Neuronal stem cell (in vitro differentiated cells): ENCODE data around the gene UBASH3B.

ENCODE experiments used
- DNase-seq: peaks from one replicate; pipeline ENCODE4 v3.0.0-alpha.2; 2013; ENCODE audit warnings: low spot score
- H2AFZ ChIP-seq: one replicate; pipeline ENCODE4 v1.6.1; 2013; ENCODE audit warnings: mild to moderate bottlenecking, low read length, inconsistent platforms
- H2AK5ac ChIP-seq: 2 replicates; pipeline ENCODE4 v1.6.1; 2013; ENCODE audit warnings: low read depth, mild to moderate bottlenecking, inconsistent platforms, low read length, moderate library complexity, mixed read lengths
- H2BK120ac ChIP-seq: 2 replicates; pipeline ENCODE4 v1.6.1; 2013; ENCODE audit warnings: low read depth, mild to moderate bottlenecking, inconsistent platforms, low read length, moderate library complexity, mixed read lengths
- H2BK12ac ChIP-seq: one replicate; pipeline ENCODE4 v1.6.1; 2013; ENCODE audit warnings: low read length, inconsistent platforms
- H2BK15ac ChIP-seq: 2 replicates; pipeline ENCODE4 v1.6.1; 2013; ENCODE audit warnings: mild to moderate bottlenecking, low read length, inconsistent platforms, mixed read lengths
- H2BK5ac ChIP-seq: one replicate; pipeline ENCODE4 v1.6.1; 2013; ENCODE audit warnings: inconsistent platforms, mild to moderate bottlenecking, low read length, moderate library complexity
- H3K14ac ChIP-seq: one replicate; pipeline ENCODE4 v1.6.1; 2013; ENCODE audit warnings: low read length, inconsistent platforms
- H3K18ac ChIP-seq: 2 replicates; pipeline ENCODE4 v1.6.1; 2013; ENCODE audit warnings: low read length, inconsistent platforms
- H3K23ac ChIP-seq: 2 replicates; pipeline ENCODE4 v1.6.1; 2013; ENCODE audit warnings: low read depth, mild to moderate bottlenecking, mixed read lengths, low read length, inconsistent platforms; ENCODE audit not compliant: poor library complexity
- H3K27ac ChIP-seq: replicated peaks from 3 replicates; pipeline ENCODE4 v1.5.1; 2013; ENCODE audit warnings: low read length, inconsistent platforms
- H3K27me3 ChIP-seq, 3 experiments: 2 replicates each; pipeline ENCODE4 v1.6.1; 2013; ENCODE audit warnings: low read length in 3 of 3, mild to moderate bottlenecking in 2 of 3, inconsistent platforms in 1 of 3, low read depth in 1 of 3, mixed read lengths in 1 of 3, moderate library complexity in 1 of 3; ENCODE audit not compliant: control insufficient read depth in 3 of 3, insufficient read depth in 3 of 3
- H3K36me3 ChIP-seq, 2 donors: replicated peaks in 1 of 2; 2 replicates each; pipeline ENCODE4 v1.6.1; 2013; ENCODE audit warnings: low read length in 2 of 2; ENCODE audit not compliant: control insufficient read depth in 2 of 2, insufficient read depth in 2 of 2
- H3K4ac ChIP-seq: 2 replicates; pipeline ENCODE4 v1.6.1; 2013; ENCODE audit warnings: inconsistent platforms, mild to moderate bottlenecking, low read length, moderate library complexity
- H3K4me1 ChIP-seq, 2 donors: 1 replicate in 1 of 2; 2 replicates in 1 of 2; pipeline ENCODE4 v1.6.1; 2013; ENCODE audit warnings: low read length in 2 of 2, low read depth in 1 of 2; ENCODE audit not compliant: control insufficient read depth in 2 of 2, insufficient read depth in 1 of 2
- H3K4me2 ChIP-seq: one replicate; pipeline ENCODE4 v1.6.1; 2013; ENCODE audit warnings: mild to moderate bottlenecking, low read length, inconsistent platforms; ENCODE audit not compliant: insufficient read depth, poor library complexity, severe bottlenecking
- H3K4me3 ChIP-seq, 2 donors: 2 replicates each; pipeline ENCODE4 v1.5.1; 2013; ENCODE audit warnings: low read length in 2 of 2, mild to moderate bottlenecking in 2 of 2, inconsistent platforms in 1 of 2, moderate library complexity in 1 of 2
- H3K79me1 ChIP-seq: one replicate; pipeline ENCODE4 v1.6.1; 2013; ENCODE audit warnings: low read depth, mild to moderate bottlenecking, inconsistent platforms, low read length, moderate library complexity
- H3K9ac ChIP-seq: one replicate; pipeline ENCODE4 v1.6.1; 2013; ENCODE audit warnings: mild to moderate bottlenecking, low read depth, low read length, inconsistent platforms; ENCODE audit not compliant: poor library complexity
- H3K9me3 ChIP-seq, 2 donors: replicated peaks in 1 of 2; 2 replicates each; pipeline versions ENCODE3 to v1.6.1; 2013; ENCODE audit warnings: low read length in 2 of 2, mild to moderate bottlenecking in 2 of 2, inconsistent platforms in 1 of 2, low read depth in 1 of 2, mixed read lengths in 1 of 2, moderate library complexity in 1 of 2; ENCODE audit not compliant: control insufficient read depth in 2 of 2, insufficient read depth in 1 of 2
- H4K8ac ChIP-seq: one replicate; pipeline ENCODE4 v1.6.1; 2013; ENCODE audit warnings: low read depth, mild to moderate bottlenecking, inconsistent platforms, low read length, moderate library complexity
- H4K91ac ChIP-seq: one replicate; pipeline ENCODE4 v1.6.1; 2013; ENCODE audit warnings: low read length, low read depth, mild to moderate bottlenecking, inconsistent platforms; ENCODE audit not compliant: poor library complexity
- WGBS, 2 donors: extraction: QIAGEN DNeasy Blood & Tissue Kit; methylation state at CpG; one replicate each; pipeline ENCODE4 v1.1.7; 2013; ENCODE audit warnings: missing lambda C conversion rate in 2 of 2, mixed read lengths in 1 of 2; ENCODE audit not compliant: insufficient read length in 2 of 2, insufficient replicate concordance in 1 of 2; ENCODE audit errors: extremely low coverage in 2 of 2; 5-methylcytosine and 5-hydroxymethylcytosine counted together

UBASH3B gene

DNA sequence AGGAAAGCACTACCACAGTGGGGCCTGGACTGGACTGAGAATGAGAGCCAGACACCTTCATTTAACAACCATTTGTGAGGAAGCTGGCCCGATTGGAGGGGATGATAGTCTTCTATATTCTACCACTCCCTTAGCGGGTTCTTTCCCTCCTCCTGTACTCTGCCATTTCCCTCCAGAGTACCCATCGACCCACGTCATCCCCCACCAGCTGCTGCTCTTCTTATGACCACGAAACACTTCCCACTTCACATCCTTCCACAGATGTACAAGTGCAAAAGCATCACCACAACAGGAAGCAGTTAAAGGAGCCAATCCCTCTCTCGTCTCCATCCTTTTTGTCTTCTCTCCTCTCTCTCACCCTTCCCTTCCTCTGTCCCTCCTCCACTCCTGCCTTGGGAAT, 18.0 kb upstream of the UBASH3B start:
- H3K27ac ChIP-seq: no peak overlapping the region
- H2AK5ac ChIP-seq: no peak overlapping the region
- DNase-seq: no peak
- H2BK12ac ChIP-seq: no peak overlapping the region
- H2BK120ac ChIP-seq: no peak overlapping the region
- no peak overlapping the region for H2AFZ ChIP-seq
- H3K79me1 ChIP-seq: no peaks in the 10 kb centered on the region
- H3K4me2 ChIP-seq: no peak overlapping the region
- no peak overlapping the region for H3K18ac ChIP-seq
- no peak overlapping the region for H3K4ac ChIP-seq
- no peaks in the 10 kb centered on the region for H3K36me3 ChIP-seq
- H4K91ac ChIP-seq: no peak overlapping the region
- H3K27me3 ChIP-seq: no peaks in the 10 kb centered on the region
- H3K4me1 ChIP-seq: no peaks in the 10 kb centered on the region
- H4K8ac ChIP-seq: no peak overlapping the region
- H3K14ac ChIP-seq: no peak overlapping the region
- no peaks in the 10 kb centered on the region for H3K9me3 ChIP-seq
- no peak overlapping the region for H2BK15ac ChIP-seq
- WGBS, 2 donors: no CpG with 5 or more reads among the region's 6 CpGs
- no peak overlapping the region for H3K4me3 ChIP-seq
- H3K23ac ChIP-seq: no peak overlapping the region
- no peak overlapping the region for H3K9ac ChIP-seq
- H2BK5ac ChIP-seq: no peak overlapping the region

DNA sequence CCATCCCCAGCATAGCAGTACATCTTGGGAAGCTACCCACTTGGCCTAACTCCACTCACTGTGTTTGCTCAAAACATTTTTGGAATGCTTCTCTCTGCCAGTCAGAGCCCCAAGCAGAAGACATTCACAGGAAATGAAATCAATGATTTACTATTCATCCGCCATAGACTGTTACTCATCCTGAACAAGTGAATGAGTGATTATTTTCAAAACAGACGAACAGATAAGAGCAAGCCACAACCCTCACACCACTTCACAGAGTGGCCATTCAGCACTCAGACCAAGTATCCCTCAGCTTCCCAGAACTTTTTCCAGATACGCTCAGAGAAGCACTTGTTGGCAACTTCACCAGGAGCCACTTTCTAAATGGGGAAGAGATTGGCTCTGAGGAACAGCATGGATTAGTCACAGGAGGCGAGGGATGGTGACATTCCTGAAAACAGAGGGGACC, 13.0 kb upstream of the UBASH3B start:
- H3K18ac ChIP-seq: no peak overlapping the region
- H2BK12ac ChIP-seq: no peak overlapping the region
- no peak overlapping the region for H4K8ac ChIP-seq
- H2AFZ ChIP-seq: no peak overlapping the region
- H3K4me1 ChIP-seq: no peaks in the 10 kb centered on the region
- no peak overlapping the region for H2BK120ac ChIP-seq
- H3K79me1 ChIP-seq: no peaks in the 10 kb centered on the region
- H3K14ac ChIP-seq: no peak overlapping the region
- H3K36me3 ChIP-seq: no peaks in the 10 kb centered on the region
- no peak overlapping the region for H3K4ac ChIP-seq
- no peaks in the 10 kb centered on the region for H3K9me3 ChIP-seq
- H4K91ac ChIP-seq: no peak overlapping the region
- no peak overlapping the region for H3K4me2 ChIP-seq
- no peak overlapping the region for H3K27ac ChIP-seq
- H3K9ac ChIP-seq: no peak overlapping the region
- H2AK5ac ChIP-seq: no peak overlapping the region
- H3K27me3 ChIP-seq: peaks cover 0 to under 1% (median 0%) of the 10 kb centered on the region in 3 experiments
- H3K23ac ChIP-seq: no peak overlapping the region
- no CpG with 5 or more reads among the region's 4 CpGs for WGBS, 2 donors
- H2BK5ac ChIP-seq: no peak overlapping the region
- no peak for DNase-seq
- H2BK15ac ChIP-seq: no peak overlapping the region
- H3K4me3 ChIP-seq: no peak overlapping the region

DNA sequence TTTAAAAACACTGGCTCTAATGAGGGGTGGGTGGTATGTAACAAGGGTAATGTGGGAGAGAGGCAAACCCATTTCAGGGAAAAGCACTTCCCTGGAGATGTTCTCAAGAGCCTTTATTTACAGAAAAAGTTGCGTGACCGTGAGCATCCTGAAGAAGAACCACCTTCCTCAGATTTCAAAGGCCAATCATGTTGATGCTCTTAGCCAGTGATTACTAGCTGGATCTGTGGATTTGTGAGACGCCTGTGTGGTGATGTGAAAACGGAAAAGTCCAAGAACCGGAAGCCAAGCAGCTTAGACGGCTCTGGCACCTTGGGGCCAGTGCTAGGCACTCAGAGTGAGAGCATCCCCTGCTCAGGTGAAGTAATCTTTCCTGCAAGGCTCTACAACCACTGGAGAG, 12.6 kb upstream of the UBASH3B start:
- H3K4me1 ChIP-seq: no peaks in the 10 kb centered on the region
- H2BK120ac ChIP-seq: no peak overlapping the region
- H3K23ac ChIP-seq: no peak overlapping the region
- no peak overlapping the region for H4K8ac ChIP-seq
- no peak overlapping the region for H2BK12ac ChIP-seq
- no peak overlapping the region for H2BK5ac ChIP-seq
- H2AK5ac ChIP-seq: no peak overlapping the region
- H3K9ac ChIP-seq: no peak overlapping the region
- H3K36me3 ChIP-seq: no peaks in the 10 kb centered on the region
- H2AFZ ChIP-seq: no peak overlapping the region
- H3K4me2 ChIP-seq: no peak overlapping the region
- no peak overlapping the region for H2BK15ac ChIP-seq
- peaks cover 0 to 5% (median 0%) of the 10 kb centered on the region in 3 experiments for H3K27me3 ChIP-seq
- no peak for DNase-seq
- no peaks in the 10 kb centered on the region for H3K9me3 ChIP-seq
- H3K18ac ChIP-seq: no peak overlapping the region
- no peak overlapping the region for H3K27ac ChIP-seq
- H3K4me3 ChIP-seq: no peak overlapping the region
- no peak overlapping the region for H4K91ac ChIP-seq
- no CpG with 5 or more reads among the region's 6 CpGs for WGBS, 2 donors
- no peak overlapping the region for H3K14ac ChIP-seq
- no peaks in the 10 kb centered on the region for H3K79me1 ChIP-seq
- H3K4ac ChIP-seq: no peak overlapping the region

DNA sequence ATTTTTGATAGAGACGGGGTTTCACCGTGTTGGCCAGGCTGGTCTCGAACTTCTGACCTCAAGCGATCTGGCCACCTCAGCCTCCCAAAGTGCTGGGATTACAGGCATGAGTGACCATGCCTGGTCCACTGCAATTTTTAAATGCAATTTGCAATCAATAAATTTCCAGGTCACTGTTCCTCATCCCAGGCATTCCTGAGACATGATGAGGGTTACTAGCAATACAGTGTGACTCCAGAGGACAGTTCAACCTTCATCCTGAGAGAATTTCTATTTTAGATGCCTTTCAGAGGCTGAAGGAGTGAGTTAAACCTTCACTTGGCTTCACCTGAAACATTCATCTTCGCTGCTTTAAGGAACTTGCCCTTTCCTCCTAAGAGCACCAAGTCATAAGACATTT, 9.7 kb upstream of the UBASH3B start:
- H3K27me3 ChIP-seq: peaks cover 0 to 7% (median 0%) of the 10 kb centered on the region in 3 experiments
- H2BK120ac ChIP-seq: no peak overlapping the region
- no peak overlapping the region for H3K4me3 ChIP-seq
- WGBS, 2 donors: no CpG with 5 or more reads among the region's 5 CpGs
- no peaks in the 10 kb centered on the region for H3K36me3 ChIP-seq
- no peak overlapping the region for H3K27ac ChIP-seq
- H3K4me1 ChIP-seq: no peaks in the 10 kb centered on the region
- no peak overlapping the region for H3K14ac ChIP-seq
- H3K18ac ChIP-seq: no peak overlapping the region
- H2BK5ac ChIP-seq: no peak overlapping the region
- H2BK15ac ChIP-seq: no peak overlapping the region
- H3K9ac ChIP-seq: no peak overlapping the region
- H3K9me3 ChIP-seq: no peaks in the 10 kb centered on the region
- H2AFZ ChIP-seq: no peak overlapping the region
- H3K4ac ChIP-seq: no peak overlapping the region
- H4K91ac ChIP-seq: no peak overlapping the region
- no peaks in the 10 kb centered on the region for H3K79me1 ChIP-seq
- no peak overlapping the region for H3K23ac ChIP-seq
- H2AK5ac ChIP-seq: no peak overlapping the region
- no peak overlapping the region for H4K8ac ChIP-seq
- no peak for DNase-seq
- no peak overlapping the region for H3K4me2 ChIP-seq
- H2BK12ac ChIP-seq: no peak overlapping the region
